GM12875 (cell line): Measurements from ENCODE around the gene ELL2.

Experiments used
- H3K4me3 ChIP-seq: one replicate; pipeline ENCODE4 v1.5.1; 2011; ENCODE audit warnings: low read depth, low read length, control low read depth
- CTCF ChIP-seq: IDR thresholded peaks from 2 replicates; pipeline ENCODE4 v1.5.1; 2011; ENCODE audit warnings: low read depth, mild to moderate bottlenecking, control low read depth, inconsistent platforms, low read length, moderate library complexity, borderline replicate concordance; ENCODE audit not compliant: insufficient read depth

The ELL2 gene

GRCh38 chr5:95924720-95925377 lies 36.8 kb downstream of the ELL2 start:
- no peak for TF ChIP-seq CTCF
- H3K4me3 ChIP-seq = no peak overlapping the region

- no peak overlapping the region for H3K4me3 ChIP-seq
- no peak for TF ChIP-seq CTCF
These were observed 37.6 kb downstream of the ELL2 start for GRCh38 chr5:95923918-95924544.

- H3K4me3 ChIP-seq = no peak overlapping the region
- TF ChIP-seq CTCF = no peak
These were observed 38.9 kb downstream of the ELL2 start for GRCh38 chr5:95922798-95923197.

- H3K4me3 ChIP-seq = no peak overlapping the region
- no peak for TF ChIP-seq CTCF
These were observed 40.1 kb downstream of the ELL2 start for GRCh38 chr5:95921501-95921900.

GRCh38 chr5:95920822-95921221 lies 40.8 kb downstream of the ELL2 start:
- TF ChIP-seq CTCF = no peak
- H3K4me3 ChIP-seq = no peak overlapping the region

- H3K4me3 ChIP-seq = no peak overlapping the region
- no peak for TF ChIP-seq CTCF
These were observed 42.0 kb downstream of the ELL2 start for GRCh38 chr5:95919658-95920057.

GRCh38 chr5:95918421-95919006 lies 43.1 kb downstream of the ELL2 start:
- no peak for TF ChIP-seq CTCF
- H3K4me3 ChIP-seq = no peak overlapping the region
